HG03565 (cell line): ENCODE measurements around the gene CLEC1A.

Experiments
- ATAC-seq: cut with Tn5 transposase; IDR thresholded peaks from one replicate; pipeline ENCODE4 v1.9.1; 2021; ENCODE audit warnings: mild to moderate bottlenecking, moderate library complexity; ENCODE audit not compliant: unreplicated experiment

CLEC1A gene

GRCh38 chr12:10101648-10102220 is 2.9 kb upstream of the CLEC1A start:
- ATAC-seq = no peak

DNA sequence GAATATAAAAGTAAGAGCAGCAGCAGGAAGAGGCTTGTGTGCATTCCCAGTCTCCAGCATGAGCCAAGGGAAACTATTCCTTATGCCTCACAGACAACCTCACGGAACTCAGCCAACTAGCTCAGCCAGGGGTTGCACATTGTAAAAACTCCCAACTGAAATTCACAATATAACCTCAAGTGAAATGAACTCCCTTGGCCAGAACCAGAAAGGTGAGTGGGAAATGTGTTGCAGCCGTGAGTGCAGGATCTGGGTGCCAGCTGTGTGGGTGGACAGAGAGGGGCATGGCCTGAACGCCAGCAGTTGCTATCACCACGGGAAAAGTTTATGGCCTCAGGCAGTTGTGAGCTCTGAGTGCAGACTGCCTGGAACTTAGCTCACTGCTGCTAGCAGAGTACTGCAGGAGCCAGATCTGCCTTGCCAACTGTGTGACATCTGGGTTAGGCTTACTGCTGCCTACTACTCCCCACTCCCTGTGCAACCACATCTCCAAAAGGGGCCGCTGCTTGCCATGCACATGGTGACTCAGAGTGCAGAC is 2.3 kb upstream of the CLEC1A start:
- no peak for ATAC-seq

DNA sequence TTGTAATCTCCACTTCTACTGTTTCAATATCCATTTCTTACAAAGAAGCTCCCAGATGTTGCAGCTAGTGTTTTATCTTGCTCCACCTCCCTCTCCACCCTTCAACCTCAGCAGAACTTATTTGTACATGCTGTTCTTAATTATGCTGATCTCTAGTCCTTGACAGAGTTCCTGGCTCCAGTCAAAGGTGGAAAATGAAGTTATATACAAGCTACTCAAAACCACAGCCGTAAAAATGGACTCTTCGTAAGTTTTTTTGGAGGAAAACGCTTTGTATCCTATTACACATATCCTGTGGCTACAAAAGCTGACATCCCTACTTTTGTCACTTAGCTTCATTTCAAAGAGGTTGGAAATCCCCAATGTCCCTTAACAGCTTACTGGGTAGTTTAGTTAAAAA is 1.3 kb downstream of the CLEC1A start:
- ATAC-seq = no peak

- no peak for ATAC-seq
These were observed 2.8 kb downstream of the CLEC1A start for GRCh38 chr12:10095971-10096370.

DNA sequence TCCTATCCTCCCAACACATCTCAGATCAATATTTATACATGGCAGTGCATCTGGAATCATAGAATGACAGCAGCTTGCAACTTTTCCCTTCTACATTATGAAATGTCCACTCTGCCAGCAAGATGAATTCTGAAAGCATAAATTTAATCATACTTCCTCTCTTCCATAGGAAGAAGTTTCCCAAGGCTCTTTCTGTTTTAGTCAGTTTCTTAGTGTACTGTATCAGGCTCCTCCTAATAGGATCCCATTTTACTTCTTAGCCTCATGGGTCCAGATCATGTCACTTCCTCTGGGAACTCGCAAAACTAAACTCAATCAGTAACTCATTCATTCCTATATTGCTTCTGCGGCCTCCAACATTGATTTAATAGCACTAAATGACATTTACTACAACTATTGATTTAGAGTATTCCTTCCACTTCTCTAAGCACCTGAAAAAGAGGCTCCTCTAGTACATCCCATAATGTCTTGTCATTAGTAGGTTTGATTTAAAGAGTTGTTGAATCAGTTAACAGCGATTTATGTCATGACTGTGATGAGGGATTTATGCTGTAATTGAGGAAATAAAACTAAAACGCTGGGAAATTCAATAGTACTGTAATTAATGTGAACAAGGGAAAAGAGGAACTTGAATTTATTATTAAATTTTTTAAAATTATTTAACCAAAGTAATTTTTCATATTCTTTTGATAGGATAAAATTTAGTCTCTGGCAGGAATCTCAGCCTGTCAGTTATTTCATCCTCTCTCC is 4.0 kb downstream of the CLEC1A start:
- no peak for ATAC-seq

DNA sequence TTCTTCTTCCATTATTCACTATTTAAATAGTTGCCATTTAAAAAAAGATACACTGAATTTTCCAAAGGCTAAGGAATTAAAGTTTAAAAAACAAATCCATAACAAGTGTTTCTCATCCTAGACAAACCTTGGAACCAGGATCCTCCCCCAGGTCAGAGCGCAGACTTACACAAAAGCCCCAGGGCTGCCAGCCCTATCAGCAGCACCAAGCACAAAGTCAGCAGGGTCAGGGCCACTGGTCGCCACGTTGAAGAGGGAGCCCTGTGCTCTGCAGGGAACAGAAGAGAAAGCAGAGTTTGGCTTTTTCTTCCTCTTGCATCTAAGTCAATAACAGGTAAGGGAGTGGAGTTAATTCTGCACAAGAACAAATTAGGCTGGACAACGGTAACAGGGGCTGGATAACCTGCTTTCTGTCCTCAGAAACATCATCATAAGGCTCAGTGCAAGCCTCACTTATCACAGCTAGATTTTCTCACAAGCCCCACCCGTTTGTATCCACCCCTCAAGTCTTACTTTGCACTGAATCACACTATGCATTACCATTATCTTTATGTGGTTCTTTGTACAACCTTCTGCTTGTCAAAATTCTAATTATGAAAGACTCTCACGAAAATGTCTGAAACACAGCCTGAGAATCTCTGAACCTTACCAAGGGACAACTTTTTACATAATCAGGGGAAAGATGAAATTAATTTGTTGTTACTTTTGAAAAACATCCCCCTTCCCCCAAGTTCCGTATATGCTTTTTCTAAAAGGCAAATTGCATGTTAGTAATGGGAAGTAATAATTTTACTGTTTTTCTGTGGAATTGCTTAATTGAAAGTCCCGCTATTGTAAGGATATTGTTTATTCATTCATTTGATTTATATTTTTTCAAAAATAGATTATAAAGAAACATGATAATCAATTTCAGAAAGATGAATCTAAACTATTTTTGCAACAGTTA is 9.6 kb downstream of the CLEC1A start:
- ATAC-seq = no peak

- no peak for ATAC-seq
These were observed 10.8 kb downstream of the CLEC1A start for GRCh38 chr12:10088031-10088430.

GRCh38 chr12:10086387-10086786 is 12.4 kb downstream of the CLEC1A start:
- ATAC-seq = no peak

DNA sequence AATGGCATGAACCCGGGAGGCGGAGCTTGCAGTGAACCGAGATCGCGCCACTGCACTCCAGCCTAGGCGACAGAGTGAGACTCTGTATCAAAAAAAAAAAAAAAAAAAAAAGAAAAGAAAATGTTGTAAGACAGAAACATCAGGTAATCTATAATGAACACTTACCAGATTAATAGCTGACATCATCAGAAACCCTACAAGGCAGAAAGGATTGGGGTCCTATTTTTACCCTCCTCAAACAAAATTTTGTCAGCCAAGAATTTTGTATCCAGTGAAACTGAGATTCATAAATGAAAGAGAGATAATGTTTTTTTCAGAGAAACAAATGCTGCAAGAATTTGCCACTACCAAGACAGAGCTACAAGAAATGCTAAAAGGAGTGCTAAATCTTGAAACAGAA is 14.1 kb downstream of the CLEC1A start:
- no peak for ATAC-seq

- ATAC-seq = no peak
These were observed 16.5 kb downstream of the CLEC1A start for GRCh38 chr12:10082117-10082874.

DNA sequence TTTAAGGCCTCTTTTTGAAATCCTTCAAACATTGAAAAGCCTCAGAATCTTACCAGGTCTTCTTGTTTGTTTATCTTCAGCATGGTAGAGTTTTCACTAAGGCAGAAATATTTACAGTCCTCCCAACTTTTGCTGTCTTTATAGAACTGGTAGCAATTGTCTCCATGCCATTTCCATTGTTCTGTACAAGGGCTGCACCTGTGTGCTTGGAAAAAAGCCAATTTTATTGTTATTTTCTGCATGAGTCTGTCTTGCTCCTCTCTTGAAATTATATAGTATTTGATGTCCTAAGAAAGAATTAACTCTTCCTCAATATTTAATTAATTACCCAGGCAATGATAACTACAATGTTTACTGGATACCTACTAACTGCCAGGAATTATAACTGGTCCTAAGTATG is 23.3 kb downstream of the CLEC1A start:
- ATAC-seq = no peak

DNA sequence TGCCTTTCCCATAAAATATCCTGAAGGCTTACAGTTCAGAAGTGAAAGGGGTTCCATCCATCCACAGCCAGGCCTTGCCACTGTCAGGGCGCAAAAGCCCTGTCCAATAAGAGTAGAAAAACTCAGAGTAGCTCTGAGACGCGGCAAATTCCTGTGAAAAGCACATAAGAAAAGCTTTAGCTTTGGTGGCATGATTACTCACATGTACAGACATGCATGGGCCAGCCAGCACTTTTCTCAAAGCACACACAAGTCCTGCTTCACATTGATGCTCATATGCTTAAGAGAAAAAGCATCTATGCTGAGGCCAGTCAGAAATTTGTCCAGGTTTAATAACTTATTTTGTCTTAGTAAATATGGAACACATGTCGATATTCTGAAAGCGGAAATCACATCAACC is 25.5 kb downstream of the CLEC1A start:
- no peak for ATAC-seq

DNA sequence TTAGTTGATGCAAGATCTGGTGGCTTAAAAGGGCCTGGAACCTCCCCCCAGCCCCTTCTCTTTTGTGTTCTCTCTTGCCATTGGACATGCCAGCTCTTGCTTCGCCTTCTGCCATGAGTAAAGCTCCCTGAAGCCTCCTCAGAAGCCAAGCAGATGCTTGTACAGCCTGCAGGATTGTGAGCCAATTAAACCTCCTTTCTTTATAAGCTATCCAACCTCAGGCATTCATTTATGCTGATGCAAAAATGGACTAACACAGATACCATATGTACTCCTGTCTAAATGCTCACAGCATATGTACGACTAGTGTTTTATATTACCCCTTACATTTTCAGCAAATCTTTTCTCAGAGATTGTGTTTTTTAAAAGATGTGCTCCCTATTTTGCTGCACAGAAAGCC is 26.7 kb downstream of the CLEC1A start:
- ATAC-seq = no peak

DNA sequence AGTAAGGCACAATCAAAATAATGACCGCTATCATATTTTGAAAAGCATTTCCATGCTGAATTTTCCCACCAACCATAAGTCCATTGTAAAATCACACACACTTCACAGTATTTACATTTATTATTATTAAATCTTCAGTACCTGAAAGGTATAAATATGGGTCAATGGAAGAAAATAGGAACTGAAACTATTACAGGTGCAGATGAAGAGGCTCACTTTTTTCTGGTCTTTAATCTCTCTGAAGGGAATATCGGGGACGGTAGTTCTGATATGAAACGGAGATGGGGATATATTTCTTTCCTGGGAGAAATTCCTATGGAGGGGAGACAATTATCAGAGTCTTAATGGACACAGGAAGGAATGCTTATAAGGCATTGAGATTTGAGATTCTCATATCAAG is 28.4 kb downstream of the CLEC1A start:
- no peak for ATAC-seq

DNA sequence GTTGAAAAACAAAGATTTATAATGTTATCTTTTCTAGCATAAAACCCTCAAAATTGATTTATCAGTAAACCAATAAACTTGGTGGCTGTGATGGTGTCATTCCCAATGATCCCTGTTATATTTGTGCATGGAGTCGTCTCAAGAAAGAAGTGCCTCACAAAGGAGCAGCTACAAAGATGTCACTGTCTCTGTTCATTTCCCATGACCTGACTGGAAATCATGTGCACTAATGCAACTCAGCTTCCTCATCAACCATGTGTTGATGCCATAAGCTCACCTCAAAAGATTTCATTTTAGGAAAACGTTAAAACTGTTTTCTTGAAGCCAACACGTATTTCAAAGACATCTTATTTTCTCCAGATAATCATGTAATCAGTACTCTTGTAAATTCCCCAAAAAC is 28.8 kb downstream of the CLEC1A start:
- ATAC-seq = no peak

- ATAC-seq = no peak
These were observed 29.7 kb downstream of the CLEC1A start for GRCh38 chr12:10069099-10069498.

GRCh38 chr12:10068644-10069043 is 30.1 kb downstream of the CLEC1A start:
- ATAC-seq = no peak

- ATAC-seq = no peak
These were observed 30.8 kb downstream of the CLEC1A start for GRCh38 chr12:10067942-10068341.

GRCh38 chr12:10067264-10067663 is 31.5 kb downstream of the CLEC1A start:
- no peak for ATAC-seq

GRCh38 chr12:10065241-10065640 is 33.5 kb downstream of the CLEC1A start:
- ATAC-seq = no peak

DNA sequence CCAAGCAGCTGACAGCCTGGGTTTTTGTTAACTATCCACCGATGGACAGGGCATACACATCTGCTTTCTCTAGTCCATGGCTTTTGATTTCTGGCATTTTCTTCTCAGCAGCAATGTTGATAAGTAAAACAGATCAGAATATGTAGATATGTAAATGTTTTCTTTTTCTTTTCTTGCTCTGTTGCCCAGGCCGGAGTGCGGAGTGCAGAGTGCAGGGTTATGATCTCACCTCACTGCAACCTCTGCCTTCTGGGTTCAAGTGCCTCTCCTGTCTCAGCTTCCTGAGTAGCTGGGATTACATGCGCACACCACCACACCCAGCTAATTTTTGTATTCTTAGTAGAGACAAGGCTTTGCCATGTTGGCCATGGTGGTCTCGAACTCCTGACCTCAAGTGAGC is 40.4 kb downstream of the CLEC1A start:
- ATAC-seq = no peak
